Endothelial cell of umbilical vein (primary cell): ENCODE results near the gene WNT16.

Source experiments
- CTCF ChIP-seq, 2 donors: IDR thresholded peaks; 1 replicate in 1 of 2; 2 replicates in 1 of 2; pipeline ENCODE4 v1.5.1; 2011; ENCODE audit warnings: low read length in 2 of 2, mild to moderate bottlenecking in 2 of 2, moderate library complexity in 2 of 2, control low read depth in 1 of 2, inconsistent platforms in 1 of 2, low read depth in 1 of 2; ENCODE audit not compliant: insufficient read depth in 1 of 2; ENCODE audit errors: extremely low read depth in 1 of 2
- EZH2 ChIP-seq: IDR thresholded peaks from 2 replicates; pipeline ENCODE4 v1.6.1; 2012; ENCODE audit warnings: borderline replicate concordance, low read depth, mild to moderate bottlenecking, moderate library complexity, low read length, inconsistent platforms; ENCODE audit not compliant: severe bottlenecking
- FOS ChIP-seq: IDR thresholded peaks from 2 replicates; pipeline ENCODE4 v1.6.1; 2011; ENCODE audit warnings: mild to moderate bottlenecking, low read length, moderate library complexity, borderline replicate concordance; ENCODE audit not compliant: insufficient read depth
- JUN ChIP-seq: IDR thresholded peaks from 2 replicates; pipeline ENCODE4 v1.6.1; 2011; ENCODE audit warnings: borderline replicate concordance, low read depth; ENCODE audit not compliant: insufficient read length, insufficient read depth
- MYC ChIP-seq: IDR thresholded peaks from one replicate; pipeline ENCODE4 v1.6.1; 2011; ENCODE audit warnings: mild to moderate bottlenecking, low read depth, low read length
- POLR2A ChIP-seq: IDR thresholded peaks from 2 replicates; pipeline ENCODE4 v1.6.1; 2012; ENCODE audit warnings: low read depth, mild to moderate bottlenecking, control low read depth, low read length
- POLR2AphosphoS5 ChIP-seq: IDR thresholded peaks from 2 replicates; pipeline ENCODE4 v1.6.1; 2012; ENCODE audit warnings: low read depth, mild to moderate bottlenecking, control low read depth, low read length, moderate library complexity; ENCODE audit not compliant: insufficient read depth

- TF ChIP-seq EZH2, result no peak
- no peak for TF ChIP-seq CTCF (IDR thresholded peaks at IDR 0.05; ENCODE audit: extremely low read depth in 1 of 2, insufficient read depth in 1 of 2, low read depth in 1 of 2, low read length in 2 of 2)
- no peak for TF ChIP-seq POLR2A
- no peak for TF ChIP-seq POLR2AphosphoS5
- TF ChIP-seq JUN, result no peak
- no peak for TF ChIP-seq MYC
- TF ChIP-seq FOS, result no peak
Measured at GRCh38 chr7:121385056-121385799, 56.4 kb downstream of the WNT16 start.
